PC-9 (cell line): ENCODE results near the gene PRMT1. TPM values are rescaled to one million over a fixed set of nuclear protein-coding genes. Genes with fewer than 3 reads are reported as not detected.

Experiments
- BruUV-seq: library from RNA; stranded (reverse); fragments of 400-500 nt; replicated peaks from 2 replicates; lab custom pipeline; 2021; lab: Mats Ljungman, UMichigan
- CTCF ChIA-PET: fragments of 300-600 bp; sonication (Branson Sonifier 250); formaldehyde crosslinking; loops from one replicate; lab custom pipeline; 2022; ENCODE audit warnings: antibody characterized with exemption; lab: Charles Lee
- POLR2A ChIA-PET: fragments of 300-600 bp; sonication (Branson Sonifier 250); formaldehyde crosslinking; loops from one replicate; lab custom pipeline; 2022; ENCODE audit warnings: antibody characterized with exemption; ENCODE audit not compliant: unreplicated experiment; lab: Charles Lee
- DNase-seq, 2 experiments: peaks; one replicate each; pipeline versions ENCODE4 v3.0.0 to v3.0.0-alpha.2; 2015 to 2022; ENCODE audit warnings: mixed read lengths in 1 of 2
- H2AFZ ChIP-seq: fragments of 200-600 bp; sonication (generic); 2 replicates; pipeline ENCODE4 v1.8.1; 2017; ENCODE audit warnings: antibody characterized with exemption
- H3F3A ChIP-seq: fragments of 200-600 bp; sonication (generic); 2 replicates; pipeline ENCODE4 v1.8.1; 2017; ENCODE audit warnings: antibody characterized with exemption, mild to moderate bottlenecking, low read depth; ENCODE audit not compliant: insufficient read depth
- H3K27ac ChIP-seq: fragments of 200-600 bp; sonication (generic); 2 replicates; pipeline ENCODE4 v1.6.1; 2016; ENCODE audit warnings: mixed run types
- H3K27me3 ChIP-seq: fragments of 200-600 bp; sonication (generic); 2 replicates; pipeline ENCODE4 v1.6.1; 2016; ENCODE audit warnings: low read depth, mixed run types; ENCODE audit not compliant: insufficient read depth
- H3K36me3 ChIP-seq: fragments of 200-600 bp; sonication (generic); 2 replicates; pipeline ENCODE4 v1.6.1; 2016; ENCODE audit warnings: low read depth, mixed run types
- H3K4me1 ChIP-seq: fragments of 200-600 bp; sonication (generic); replicated peaks from 2 replicates; pipeline ENCODE4 v1.6.1; 2016; ENCODE audit warnings: mixed run types; ENCODE audit not compliant: insufficient read depth
- H3K4me2 ChIP-seq: fragments of 200-600 bp; sonication (generic); 2 replicates; pipeline ENCODE4 v1.6.1; 2017; ENCODE audit warnings: mixed run types
- H3K4me3 ChIP-seq: fragments of 200-600 bp; sonication (generic); 2 replicates; pipeline ENCODE4 v1.6.1; 2016; ENCODE audit warnings: mixed run types
- H3K79me2 ChIP-seq: fragments of 200-600 bp; sonication (generic); 2 replicates; pipeline ENCODE4 v1.6.1; 2017; ENCODE audit warnings: low read depth, mixed run types
- H3K9me2 ChIP-seq: fragments of 200-600 bp; sonication (generic); 2 replicates; pipeline ENCODE4 v1.8.1; 2017; ENCODE audit warnings: mild to moderate bottlenecking; ENCODE audit not compliant: insufficient read depth
- H3K9me3 ChIP-seq: fragments of 200-600 bp; sonication (generic); 2 replicates; pipeline ENCODE4 v1.8.1; 2016; ENCODE audit warnings: low read depth; ENCODE audit not compliant: insufficient read depth
- H4K20me1 ChIP-seq: fragments of 200-600 bp; sonication (generic); 2 replicates; pipeline ENCODE4 v1.8.1; 2017; ENCODE audit not compliant: insufficient read depth
- CTCF ChIP-seq: fragments of 200-600 bp; sonication (generic); conservative IDR thresholded peaks from 2 replicates; pipeline ENCODE4 v1.6.1; 2017; ENCODE audit warnings: mixed run types, antibody characterized with exemption, mild to moderate bottlenecking, moderate library complexity
- EZH2 ChIP-seq: fragments of 200-600 bp; sonication (generic); IDR thresholded peaks from 2 replicates; pipeline ENCODE4 v1.8.0; 2017; ENCODE audit warnings: antibody characterized with exemption, low read depth
- intact Hi-C: fragments of 100-400 bp; cut with micrococcal nuclease; formaldehyde crosslinking; loops from one replicate; pipeline ENCODE4 v1.10.0; 2022; ENCODE audit not compliant: unreplicated experiment
- total RNA-seq: library from RNA; stranded (reverse); gene quantifications from 2 replicates; pipeline ENCODE4 v1.2.3, GENCODE V29; 2021

PRMT1 gene
- total RNA-seq, 1 experiment from 2014 or later = 261 TPM

DNA sequence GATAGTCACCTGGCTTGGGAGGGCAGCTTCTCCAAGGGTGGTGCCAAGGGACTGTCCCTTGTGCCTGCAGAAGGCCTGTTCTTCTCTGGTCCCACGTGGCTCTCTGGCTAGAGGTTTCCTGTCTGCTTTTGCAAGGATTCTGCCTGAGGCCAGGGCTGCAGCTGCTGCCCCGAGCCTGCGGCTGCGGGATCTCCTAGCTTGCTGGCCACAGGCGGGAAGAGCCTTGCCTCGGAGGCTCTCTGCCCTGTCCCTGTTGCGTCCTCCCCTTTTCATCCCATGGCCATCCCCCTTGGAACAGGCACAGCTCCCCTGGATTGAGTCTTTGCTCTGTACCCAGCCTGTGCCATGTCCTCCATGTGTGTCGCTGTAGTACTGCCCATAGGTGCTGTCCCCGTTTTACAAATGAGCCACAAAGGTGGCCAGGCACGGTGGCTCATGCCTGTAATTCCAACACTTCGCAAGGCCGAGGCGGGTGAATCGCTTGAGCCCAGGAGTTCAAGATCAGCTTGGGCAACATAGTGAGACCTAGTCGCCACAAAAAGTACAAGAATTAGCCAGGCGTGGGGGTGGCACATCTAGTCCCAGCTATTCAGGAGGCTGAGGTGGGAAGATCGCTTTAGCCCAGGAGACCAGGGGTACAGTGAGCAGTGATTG, 20.5 kb upstream of the PRMT1 start:
- intact Hi-C loops = no loop called here
- TF ChIP-seq EZH2 = no peak
- TF ChIP-seq CTCF = no peak
- ChIA-PET POLR2A (no interaction called here), CTCF (no interaction called here)
- H3K4me3 ChIP-seq = no peak overlapping the region
- H4K20me1 ChIP-seq = peaks cover 49% of the 10 kb centered on the region
- H2AFZ ChIP-seq = no peak overlapping the region
- H3K79me2 ChIP-seq = no peaks in the 10 kb centered on the region
- DNase-seq = no peak
- no TSS peak for BruUV-seq
- peaks cover 20% of the 10 kb centered on the region; the same call in 1 of the 2 replicates for H3K36me3 ChIP-seq
- H3F3A ChIP-seq = peaks cover 41% of the 10 kb centered on the region
- no peaks in the 10 kb centered on the region for H3K9me2 ChIP-seq
- no peaks in the 10 kb centered on the region for H3K27me3 ChIP-seq
- no peaks in the 10 kb centered on the region; the same call in 1 of the 2 replicates for H3K4me1 ChIP-seq
- no peak overlapping the region for H3K4me2 ChIP-seq
- no peaks in the 10 kb centered on the region for H3K9me3 ChIP-seq
- H3K27ac ChIP-seq = no peak overlapping the region

- CTCF ChIA-PET = no interaction called here
- Histone ChIP-seq H3K9me2 (no peaks in the 10 kb centered on the region), H4K20me1 (peaks cover 50% of the 10 kb centered on the region), H3K4me2 (no peak overlapping the region), H3K4me1 (no peaks in the 10 kb centered on the region; the same call in 1 of the 2 replicates), H3K27me3 (no peaks in the 10 kb centered on the region), H3K27ac (no peak overlapping the region), H3F3A (peaks cover 50% of the 10 kb centered on the region), H2AFZ (no peak overlapping the region), H3K36me3 (peaks cover 29% of the 10 kb centered on the region), H3K79me2 (peaks cover 3% of the 10 kb centered on the region; the same call in 1 of the 2 replicates), H3K4me3 (no peak overlapping the region), H3K9me3 (no peaks in the 10 kb centered on the region)
- intact Hi-C loops = no loop called here
- BruUV-seq = no TSS peak
- TF ChIP-seq EZH2 = no peak
- no peak for TF ChIP-seq CTCF
- DNase-seq = no peak
- POLR2A ChIA-PET = interaction anchor here (1.1 kb wide), 1 partner anchor 16 kb away, joined by 4 read pairs; the partner anchor contains the start of gene SCAF1
Measured at GRCh38 chr19:49657493-49658138, 19.5 kb upstream of the PRMT1 start.

GRCh38 chr19:49658139-49658517, 18.9 kb upstream of the PRMT1 start:
- no peak overlapping the region for H3K4me3 ChIP-seq
- TF ChIP-seq EZH2 = no peak
- intact Hi-C loops = no loop called here
- TSS peak; percentile 12 for BruUV-seq
- peaks cover under 1% of the 10 kb centered on the region; the same call in 1 of the 2 replicates for H3K4me1 ChIP-seq
- no peak overlapping the region for H2AFZ ChIP-seq
- no peak overlapping the region for H3K4me2 ChIP-seq
- peaks cover 9% of the 10 kb centered on the region; the same call in 1 of the 2 replicates for H3K79me2 ChIP-seq
- H4K20me1 ChIP-seq = peaks cover 50% of the 10 kb centered on the region
- peaks cover 30% of the 10 kb centered on the region for H3K36me3 ChIP-seq
- no peaks in the 10 kb centered on the region for H3K27me3 ChIP-seq
- CTCF ChIA-PET = no interaction called here
- H3K9me3 ChIP-seq = no peaks in the 10 kb centered on the region
- H3K9me2 ChIP-seq = no peaks in the 10 kb centered on the region
- peaks cover 53% of the 10 kb centered on the region for H3F3A ChIP-seq
- POLR2A ChIA-PET = interaction anchor here (1.1 kb wide), 1 partner anchor 16 kb away, joined by 4 read pairs; the partner anchor contains the start of gene SCAF1
- no peak overlapping the region for H3K27ac ChIP-seq
- no peak for DNase-seq
